K562 (cell line): Measurements from ENCODE around the gene GPHN. TPM values are rescaled to one million over a fixed set of nuclear protein-coding genes. Genes with fewer than 3 reads are reported as not detected.
A peak's percentile ranks its signal among the peaks of the same experiment; 100 is the strongest.

Source experiments
- ATAC-seq: fragments of 200-7000 bp; cut with Tn5 transposase; 3 replicates; pipeline ENCODE4 v1.9.1; 2020; ENCODE audit warnings: moderate library complexity
- BruUV-seq: library from RNA; stranded (reverse); fragments of 400-500 nt; replicated peaks from 2 replicates; lab custom pipeline; 2021; lab: Mats Ljungman, UMichigan
- CTCF ChIA-PET: fragments of 300-600 bp; formaldehyde crosslinking; extraction: SDS; loops from one replicate; lab custom pipeline; 2021; ENCODE audit warnings: low intra/inter-chr PET ratio; lab: Yijun Ruan, JAX
- POLR2A ChIA-PET: fragments of 300-600, 350-650 bp; sonication (Branson Sonifier 250); formaldehyde crosslinking; extraction: SDS; loops from one replicate; lab custom pipeline; 2021; ENCODE audit warnings: antibody characterized with exemption, inconsistent platforms; lab: Yijun Ruan, JAX
- DNase-seq, 4 experiments: peaks; one replicate each; pipeline versions ENCODE4 v3.0.0 to v3.0.0-alpha.2; 2011 to 2018; ENCODE audit warnings: low spot score in 3 of 4, mixed read lengths in 3 of 4; ENCODE audit errors: extremely low read depth in 1 of 4
- FAIRE-seq: peaks from 2 replicates; lab custom pipeline; 2011; peaks lifted over from hg19 to GRCh38; lab: Jason Lieb, UNC
- H2AFZ ChIP-seq: 2 replicates; pipeline ENCODE4 v1.6.0; 2011; ENCODE audit warnings: low read depth, low read length, control low read depth, inconsistent platforms
- H3K27ac ChIP-seq: fragments of 200-600 bp; 3 replicates; pipeline ENCODE4 v1.8.0; 2011; ENCODE audit warnings: low read depth, mild to moderate bottlenecking, control low read depth, inconsistent platforms, low read length, moderate library complexity, mixed read lengths; ENCODE audit errors: extremely low read depth
- H3K27me3 ChIP-seq, 2 experiments: fragments of 300-600 bp in 1 of 2; 2 replicates in 1 of 2; 3 replicates in 1 of 2; pipeline versions ENCODE4 v1.6.0 to v1.8.0; 2011; ENCODE audit warnings: inconsistent platforms in 2 of 2, low read length in 2 of 2, mild to moderate bottlenecking in 1 of 2, mixed read lengths in 1 of 2, moderate library complexity in 1 of 2; ENCODE audit not compliant: control insufficient read depth in 2 of 2, insufficient read depth in 2 of 2
- H3K36me3 ChIP-seq: fragments of 300-600 bp; 3 replicates; pipeline ENCODE4 v1.8.0; 2011; ENCODE audit warnings: mild to moderate bottlenecking, low read length, inconsistent platforms; ENCODE audit not compliant: control insufficient read depth, insufficient read depth
- H3K4me1 ChIP-seq, 2 experiments: fragments of 200-600 bp in 1 of 2; replicated peaks in 1 of 2; 2 replicates in 1 of 2; 3 replicates in 1 of 2; pipeline versions ENCODE4 v1.5.1 to v1.8.0; 2011; ENCODE audit warnings: inconsistent platforms in 2 of 2, low read length in 2 of 2, mild to moderate bottlenecking in 1 of 2, mixed read lengths in 1 of 2, moderate library complexity in 1 of 2; ENCODE audit not compliant: control insufficient read depth in 2 of 2, insufficient read depth in 2 of 2
- H3K4me2 ChIP-seq: 2 replicates; pipeline ENCODE4 v1.6.1; 2011; ENCODE audit warnings: low read length, control low read depth, inconsistent platforms, mixed read lengths; ENCODE audit not compliant: insufficient read depth
- H3K4me3 ChIP-seq: fragments of 200-600 bp; sonication (generic), shearing (Covaris generic); 2 replicates; pipeline ENCODE4 v1.5.1; 2016; ENCODE audit warnings: control low read depth, inconsistent platforms
- H3K79me2 ChIP-seq: fragments of 200-600 bp; 3 replicates; pipeline ENCODE4 v1.8.0; 2011; ENCODE audit warnings: low read length, inconsistent platforms; ENCODE audit not compliant: control insufficient read depth, insufficient read depth
- H3K9ac ChIP-seq, 2 experiments: 2 replicates each; pipeline versions ENCODE4 v1.6.0 to v1.6.1; 2011; ENCODE audit warnings: low read depth in 2 of 2, low read length in 2 of 2, control low read depth in 1 of 2, inconsistent platforms in 1 of 2, mild to moderate bottlenecking in 1 of 2, mixed read lengths in 1 of 2; ENCODE audit not compliant: insufficient read depth in 1 of 2
- H3K9me1 ChIP-seq: one replicate; pipeline ENCODE4 v1.6.0; 2011; ENCODE audit warnings: inconsistent platforms, mild to moderate bottlenecking, low read length, moderate library complexity; ENCODE audit not compliant: control insufficient read depth, insufficient read depth
- H3K9me3 ChIP-seq: replicated peaks from 2 replicates; pipeline ENCODE4 v1.5.1; 2011; ENCODE audit warnings: low read depth, low read length, inconsistent platforms; ENCODE audit not compliant: control insufficient read depth, insufficient read depth
- H4K20me1 ChIP-seq: replicated peaks from 2 replicates; pipeline ENCODE4 v1.6.1; 2011; ENCODE audit warnings: low read length, inconsistent platforms, mixed read lengths; ENCODE audit not compliant: control insufficient read depth, insufficient read depth
- CHD1 ChIP-seq: fragments of 200-600 bp; sonication (generic); IDR thresholded peaks from one replicate; pipeline ENCODE4 v1.6.1; 2012; ENCODE audit warnings: mild to moderate bottlenecking, moderate library complexity, low read length, inconsistent platforms
- CREB5 ChIP-seq: fragments of 250-450 bp; sonication (Bioruptor Pico); IDR thresholded peaks from 2 replicates; pipeline ENCODE4 v1.5.0; 2020; ENCODE audit warnings: mild to moderate bottlenecking
- GATAD2B ChIP-seq: fragments of 450-650 bp; IDR thresholded peaks from 2 replicates; pipeline ENCODE4 v1.6.1; 2017; ENCODE audit warnings: mild to moderate bottlenecking, borderline replicate concordance
- TFAM ChIP-seq: fragments of 250-450 bp; sonication (Bioruptor Pico); conservative IDR thresholded peaks from 2 replicates; pipeline ENCODE4 v1.5.0; 2021; ENCODE audit warnings: mild to moderate bottlenecking, moderate library complexity
- ZFP30 ChIP-seq: fragments of 250-450 bp; sonication (Bioruptor Pico); IDR thresholded peaks from 2 replicates; pipeline ENCODE4 v1.8.0; 2022; ENCODE audit warnings: moderate library complexity, mild to moderate bottlenecking, inconsistent platforms, borderline replicate concordance
- WGBS: fragments of 100-300 bp; shearing (Covaris generic); methylation state at CpG from one replicate; pipeline ENCODE4 v1.1.6; 2016; ENCODE audit warnings: low coverage, mixed read lengths; ENCODE audit not compliant: insufficient coverage; ENCODE audit errors: missing lambda C conversion rate; 5-methylcytosine and 5-hydroxymethylcytosine counted together
- in situ Hi-C: fragments of 300-500 bp; cut with MboI; formaldehyde crosslinking; loops from 4 replicates; pipeline ENCODE4 v1.15.0; 2018; ENCODE audit warnings: inconsistent platforms, mixed read lengths
- intact Hi-C: fragments of 100-400 bp; cut with micrococcal nuclease; formaldehyde crosslinking; loops from 2 replicates; pipeline ENCODE4 v1.14.2; 2022
- polyA plus RNA-seq, 8 experiments: library from polyadenylated mRNA; depleted of rRNA in 4 of 8; stranded (reverse) in 5 of 8; unstranded in 3 of 8; fragments of >200 nt; fragmentation: Nextera tagmentation in 2 of 8; fragmentation: Illumina TruSeq in 1 of 8; extraction: Ambion mirVana in 2 of 8; extraction: Trizol in 1 of 8; gene quantifications; 2 replicates each; pipeline versions ENCODE4 v1.2.1 to v1.2.3, GENCODE V29; 2011 to 2014; ENCODE audit warnings: inconsistent platforms in 1 of 8, missing spikeins in 1 of 8
- total RNA-seq, 7 experiments: library from RNA; depleted of rRNA in 6 of 7; stranded (reverse); fragments of >200 nt in 6 of 7; fragmentation: Illumina TruSeq in 2 of 7; extraction: Trizol in 2 of 7; gene quantifications; 2 replicates each; pipeline versions ENCODE4 v1.2.1 to v1.2.3, GENCODE V29; 2011 to 2021; ENCODE audit warnings: low replicate concordance in 1 of 7
- TF ChIP-seq, protein P1 (sequence below), 2 experiments: fragments of 450-650 bp in 1 of 2; sonication (generic) in 1 of 2; formaldehyde crosslinking in 1 of 2; IDR thresholded peaks in 1 of 2; conservative IDR thresholded peaks in 1 of 2; 2 replicates each; pipeline versions ENCODE4 v1.6.1 to v1.8.1; 2016 to 2023; ENCODE audit warnings: mild to moderate bottlenecking in 2 of 2, moderate library complexity in 2 of 2, inconsistent platforms in 1 of 2, missing genetic modification reagents in 1 of 2
- TF ChIP-seq, protein P2 (sequence below): fragments of 450-650 bp; IDR thresholded peaks from one replicate; pipeline ENCODE4 v1.6.1; 2018; ENCODE audit warnings: mild to moderate bottlenecking, moderate library complexity; ENCODE audit not compliant: partially characterized antibody
- TF ChIP-seq, protein P3 (sequence below): fragments of 450-650 bp; formaldehyde crosslinking; IDR thresholded peaks from 2 replicates; pipeline ENCODE4 v1.4.0; 2020; ENCODE audit warnings: mild to moderate bottlenecking, mixed read lengths

Gene GPHN
- total and polyA plus RNA-seq, 9 of the 15 experiments (the other 6 are each of a cell fraction or from before 2014, with no cell fraction given): 5.9 to 16.0 (median 11.4) TPM

DNA sequence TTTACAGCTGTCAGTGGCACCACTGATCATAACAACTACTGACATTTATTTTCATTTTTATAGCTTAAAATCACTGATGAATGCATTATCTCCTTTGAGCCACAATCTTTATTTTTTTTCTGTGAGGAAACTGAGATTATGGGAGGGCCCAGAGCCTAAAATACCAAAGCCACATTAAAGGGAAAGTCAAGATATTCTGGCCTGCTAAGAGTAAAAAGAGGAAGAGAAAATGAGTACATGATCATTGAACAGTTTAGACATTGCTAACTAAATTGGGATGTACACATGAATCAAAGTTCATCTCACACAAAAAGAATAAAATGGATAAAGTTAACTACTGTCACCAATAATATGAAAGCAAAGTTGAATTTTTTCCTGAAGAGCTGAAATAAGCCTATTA, 510.8 kb downstream of the GPHN start (continued):
- TF ChIP-seq CREB5 (CRISPR knock-in tag) (no peak), GATAD2B (no peak), CHD1 (no peak)
- TF ChIP-seq, protein P1, sequence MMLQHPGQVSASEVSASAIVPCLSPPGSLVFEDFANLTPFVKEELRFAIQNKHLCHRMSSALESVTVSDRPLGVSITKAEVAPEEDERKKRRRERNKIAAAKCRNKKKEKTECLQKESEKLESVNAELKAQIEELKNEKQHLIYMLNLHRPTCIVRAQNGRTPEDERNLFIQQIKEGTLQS (IDR thresholded peaks at IDR 0.05): no peak
- TF ChIP-seq, protein P1 (CRISPR knock-in tag; conservative IDR thresholded peaks at IDR 0.05): no peak
- TF ChIP-seq, protein P2, sequence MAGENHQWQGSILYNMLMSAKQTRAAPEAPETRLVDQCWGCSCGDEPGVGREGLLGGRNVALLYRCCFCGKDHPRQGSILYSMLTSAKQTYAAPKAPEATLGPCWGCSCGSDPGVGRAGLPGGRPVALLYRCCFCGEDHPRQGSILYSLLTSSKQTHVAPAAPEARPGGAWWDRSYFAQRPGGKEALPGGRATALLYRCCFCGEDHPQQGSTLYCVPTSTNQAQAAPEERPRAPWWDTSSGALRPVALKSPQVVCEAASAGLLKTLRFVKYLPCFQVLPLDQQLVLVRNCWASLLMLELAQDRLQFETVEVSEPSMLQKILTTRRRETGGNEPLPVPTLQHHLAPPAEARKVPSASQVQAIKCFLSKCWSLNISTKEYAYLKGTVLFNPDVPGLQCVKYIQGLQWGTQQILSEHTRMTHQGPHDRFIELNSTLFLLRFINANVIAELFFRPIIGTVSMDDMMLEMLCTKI: no peak

DNA sequence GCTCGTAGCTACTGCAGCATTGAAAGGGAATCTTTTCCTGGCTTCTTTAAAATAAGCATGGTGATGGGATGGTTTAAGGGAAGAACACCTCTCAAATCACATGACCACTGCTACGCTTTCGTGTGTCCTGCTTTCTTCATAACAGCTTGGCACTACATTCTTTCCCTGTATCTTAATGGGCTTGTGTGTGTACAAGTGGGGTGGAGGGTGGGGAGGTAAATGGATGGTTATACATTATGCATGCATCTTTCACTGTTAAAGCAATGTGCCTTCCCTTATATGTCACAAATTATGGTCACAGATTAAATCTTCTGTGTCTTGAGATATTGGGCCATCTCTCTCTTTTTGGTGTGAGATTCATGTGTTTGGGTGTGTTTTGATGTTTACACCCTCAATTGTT, 511.8 kb downstream of the GPHN start:
- BruUV-seq: no TSS peak
- ATAC-seq: no peak
- Histone ChIP-seq H3K27me3 (no peaks in the 10 kb centered on the region), H3K9me3 (no peaks in the 10 kb centered on the region), H3K4me1 (no peaks in the 10 kb centered on the region), H3K9me1 (no peaks in the 10 kb centered on the region), H3K9ac (no peak overlapping the region), H3K27ac (no peak overlapping the region), H2AFZ (no peak overlapping the region), H4K20me1 (no peaks in the 10 kb centered on the region), H3K4me2 (no peak overlapping the region), H3K36me3 (no peaks in the 10 kb centered on the region), H3K79me2 (no peaks in the 10 kb centered on the region), H3K4me3 (no peak overlapping the region)
- intact Hi-C loops (no loop called here), in situ Hi-C loops (no loop called here)
- CTCF ChIA-PET: no interaction called here
- no peak for DNase-seq
- WGBS: 17% methylated on average over 3 of the region's 3 CpGs
- TF ChIP-seq ZFP30 (CRISPR knock-in tag) (no peak), TFAM (CRISPR knock-in tag) (no peak)
- TF ChIP-seq, protein P3, sequence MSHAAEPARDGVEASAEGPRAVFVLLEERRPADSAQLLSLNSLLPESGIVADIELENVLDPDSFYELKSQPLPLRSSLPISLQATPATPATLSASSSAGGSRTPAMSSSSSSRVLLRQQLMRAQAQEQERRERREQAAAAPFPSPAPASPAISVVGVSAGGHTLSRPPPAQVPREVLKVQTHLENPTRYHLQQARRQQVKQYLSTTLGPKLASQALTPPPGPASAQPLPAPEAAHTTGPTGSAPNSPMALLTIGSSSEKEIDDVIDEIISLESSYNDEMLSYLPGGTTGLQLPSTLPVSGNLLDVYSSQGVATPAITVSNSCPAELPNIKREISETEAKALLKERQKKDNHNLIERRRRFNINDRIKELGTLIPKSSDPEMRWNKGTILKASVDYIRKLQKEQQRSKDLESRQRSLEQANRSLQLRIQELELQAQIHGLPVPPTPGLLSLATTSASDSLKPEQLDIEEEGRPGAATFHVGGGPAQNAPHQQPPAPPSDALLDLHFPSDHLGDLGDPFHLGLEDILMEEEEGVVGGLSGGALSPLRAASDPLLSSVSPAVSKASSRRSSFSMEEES (CRISPR knock-in tag): peak; percentile 28; the same call in 1 of the 2 replicates
- POLR2A ChIA-PET: no interaction called here
- no peak for FAIRE-seq
